MM.1S (cell line): Measurements from ENCODE around the gene FCHSD1.

Source experiments
- DNase-seq: peaks from one replicate; pipeline ENCODE4 v3.0.0-alpha.2; 2015
- H2AFZ ChIP-seq: fragments of 300-600 bp; sonication (generic); 2 replicates; pipeline ENCODE4 v1.6.0; 2016; ENCODE audit warnings: antibody characterized with exemption, low read length
- H3F3A ChIP-seq: fragments of 300-600 bp; sonication (generic); 2 replicates; pipeline ENCODE4 v1.6.1; 2016; ENCODE audit warnings: mild to moderate bottlenecking, antibody characterized with exemption, low read length, moderate library complexity, mixed read lengths; ENCODE audit not compliant: insufficient read depth
- H3K27ac ChIP-seq: fragments of 300-600 bp; sonication (generic); 2 replicates; pipeline ENCODE4 v1.5.1; 2016; ENCODE audit warnings: mild to moderate bottlenecking, low read length
- H3K27me3 ChIP-seq: fragments of 300-600 bp; sonication (generic); replicated peaks from 2 replicates; pipeline ENCODE4 v1.6.0; 2016; ENCODE audit warnings: low read length; ENCODE audit not compliant: insufficient read depth
- H3K36me3 ChIP-seq: fragments of 300-600 bp; sonication (generic); replicated peaks from 2 replicates; pipeline ENCODE4 v1.6.1; 2016; ENCODE audit warnings: mild to moderate bottlenecking, low read length, mixed read lengths; ENCODE audit not compliant: insufficient read depth
- H3K4me1 ChIP-seq: fragments of 300-600 bp; sonication (generic); 2 replicates; pipeline ENCODE4 v1.6.1; 2016; ENCODE audit warnings: low read length, mixed read lengths
- H3K4me2 ChIP-seq: fragments of 300-600 bp; sonication (generic); 2 replicates; pipeline ENCODE4 v1.6.0; 2016; ENCODE audit warnings: low read depth, low read length
- H3K4me3 ChIP-seq: fragments of 300-600 bp; sonication (generic); 2 replicates; pipeline ENCODE4 v1.5.1; 2016; ENCODE audit warnings: low read length, mixed read lengths
- H3K79me2 ChIP-seq: fragments of 300-600 bp; sonication (generic); 2 replicates; pipeline ENCODE4 v1.6.1; 2016; ENCODE audit warnings: mixed run types, low read length, mixed read lengths
- H3K9ac ChIP-seq: fragments of 300-600 bp; sonication (generic); 2 replicates; pipeline ENCODE4 v1.6.1; 2016; ENCODE audit warnings: low read length, mixed read lengths
- H3K9me2 ChIP-seq: fragments of 300-600 bp; sonication (generic); replicated peaks from 2 replicates; pipeline ENCODE4 v1.6.1; 2016; ENCODE audit warnings: mild to moderate bottlenecking, low read length, mixed read lengths; ENCODE audit not compliant: insufficient read depth
- H3K9me3 ChIP-seq: fragments of 300-600 bp; sonication (generic); replicated peaks from 2 replicates; pipeline ENCODE4 v1.6.1; 2016; ENCODE audit warnings: mild to moderate bottlenecking, low read length, mixed read lengths; ENCODE audit not compliant: insufficient read depth
- H4K20me1 ChIP-seq: fragments of 300-600 bp; sonication (generic); 2 replicates; pipeline ENCODE4 v1.6.1; 2016; ENCODE audit warnings: mild to moderate bottlenecking, low read length, moderate library complexity, mixed read lengths; ENCODE audit not compliant: insufficient read depth
- EZH2 ChIP-seq: fragments of 300-600 bp; sonication (generic); optimal IDR thresholded peaks from 2 replicates; pipeline ENCODE3; 2017; ENCODE audit warnings: low read depth, mild to moderate bottlenecking, antibody characterized with exemption, low read length, mixed read lengths
- EZH2phosphoT487 ChIP-seq: fragments of 300-600 bp; sonication (generic); IDR thresholded peaks from 2 replicates; pipeline ENCODE4 v1.6.1; 2018; ENCODE audit warnings: antibody characterized with exemption, low read length
- TF ChIP-seq, protein P1 (sequence below): fragments of 300-600 bp; sonication (generic); IDR thresholded peaks from 2 replicates; pipeline ENCODE4 v1.5.1; 2016; ENCODE audit warnings: antibody characterized with exemption, low read length, mixed read lengths

The FCHSD1 gene

DNA sequence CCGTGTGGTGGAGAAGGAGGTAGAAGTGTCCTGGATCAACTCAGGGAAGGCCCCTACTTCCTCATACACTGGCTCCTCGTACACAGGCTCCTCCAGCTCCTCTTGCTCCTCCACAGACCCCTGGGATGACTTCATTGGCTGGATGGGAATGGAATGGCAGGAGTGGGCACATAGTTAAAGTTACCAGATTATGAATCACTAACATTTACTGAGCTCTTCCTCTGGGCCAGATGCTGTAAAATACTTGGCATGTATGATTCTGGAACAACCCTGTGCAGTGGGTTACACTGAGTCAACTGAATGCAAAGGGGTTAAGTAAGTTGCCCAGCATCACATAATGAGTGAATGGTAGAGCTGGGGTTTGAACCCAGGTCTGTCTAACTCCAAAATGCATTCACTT lies 3.1 kb upstream of the FCHSD1 start:
- Histone ChIP-seq H3K9me2 (no peaks in the 10 kb centered on the region), H3F3A (no peaks in the 10 kb centered on the region), H3K27ac (no peak overlapping the region), H3K4me3 (no peak overlapping the region), H3K4me1 (no peaks in the 10 kb centered on the region; the same call in 1 of the 2 replicates), H3K79me2 (no peaks in the 10 kb centered on the region), H3K36me3 (no peaks in the 10 kb centered on the region), H3K4me2 (no peak overlapping the region), H4K20me1 (no peaks in the 10 kb centered on the region), H3K9ac (no peak overlapping the region), H2AFZ (no peak overlapping the region), H3K9me3 (no peaks in the 10 kb centered on the region), H3K27me3 (no peaks in the 10 kb centered on the region)
- DNase-seq, result no peak
- no peak for TF ChIP-seq EZH2
- TF ChIP-seq EZH2phosphoT487, result no peak
- TF ChIP-seq, protein P1, sequence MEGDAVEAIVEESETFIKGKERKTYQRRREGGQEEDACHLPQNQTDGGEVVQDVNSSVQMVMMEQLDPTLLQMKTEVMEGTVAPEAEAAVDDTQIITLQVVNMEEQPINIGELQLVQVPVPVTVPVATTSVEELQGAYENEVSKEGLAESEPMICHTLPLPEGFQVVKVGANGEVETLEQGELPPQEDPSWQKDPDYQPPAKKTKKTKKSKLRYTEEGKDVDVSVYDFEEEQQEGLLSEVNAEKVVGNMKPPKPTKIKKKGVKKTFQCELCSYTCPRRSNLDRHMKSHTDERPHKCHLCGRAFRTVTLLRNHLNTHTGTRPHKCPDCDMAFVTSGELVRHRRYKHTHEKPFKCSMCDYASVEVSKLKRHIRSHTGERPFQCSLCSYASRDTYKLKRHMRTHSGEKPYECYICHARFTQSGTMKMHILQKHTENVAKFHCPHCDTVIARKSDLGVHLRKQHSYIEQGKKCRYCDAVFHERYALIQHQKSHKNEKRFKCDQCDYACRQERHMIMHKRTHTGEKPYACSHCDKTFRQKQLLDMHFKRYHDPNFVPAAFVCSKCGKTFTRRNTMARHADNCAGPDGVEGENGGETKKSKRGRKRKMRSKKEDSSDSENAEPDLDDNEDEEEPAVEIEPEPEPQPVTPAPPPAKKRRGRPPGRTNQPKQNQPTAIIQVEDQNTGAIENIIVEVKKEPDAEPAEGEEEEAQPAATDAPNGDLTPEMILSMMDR, result no peak

DNA sequence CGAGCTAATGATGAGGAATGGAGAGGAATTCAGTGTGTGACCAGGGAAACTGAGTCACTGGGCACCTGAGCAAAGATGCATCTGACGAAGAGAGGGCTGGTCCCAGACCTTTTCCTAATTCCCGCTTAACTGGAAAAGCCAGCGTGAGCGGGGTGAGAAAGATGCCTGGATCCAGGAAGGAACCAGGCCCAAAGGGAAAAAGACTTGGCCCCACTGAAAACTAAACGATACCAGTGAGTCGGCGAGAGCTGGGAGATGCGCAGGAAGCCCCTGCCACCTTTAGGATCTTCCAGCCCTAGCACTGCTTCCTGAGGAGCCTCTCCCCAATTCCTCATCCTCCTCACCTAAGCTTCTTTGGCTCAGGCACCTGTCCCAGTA lies 499 bp upstream of the FCHSD1 start:
- H3K9me3 ChIP-seq, result no peaks in the 10 kb centered on the region
- no peaks in the 10 kb centered on the region for H3K27me3 ChIP-seq
- TF ChIP-seq EZH2phosphoT487 (no peak), EZH2 (no peak)
- TF ChIP-seq, protein P1, result no peak
- H3K9me2 ChIP-seq, result no peaks in the 10 kb centered on the region
- H3K4me2 ChIP-seq, result peak overlapping the region; percentile 80
- no peaks in the 10 kb centered on the region for H3K79me2 ChIP-seq
- peak overlapping the region; percentile 22; the same call in 1 of the 2 replicates for H3K9ac ChIP-seq
- peak overlapping the region; percentile 82 for H2AFZ ChIP-seq
- H3K27ac ChIP-seq, result no peak overlapping the region
- no peaks in the 10 kb centered on the region for H4K20me1 ChIP-seq
- H3K36me3 ChIP-seq, result no peaks in the 10 kb centered on the region
- H3K4me3 ChIP-seq, result peak overlapping the region; percentile 70
- no peaks in the 10 kb centered on the region for H3F3A ChIP-seq
- H3K4me1 ChIP-seq, result no peaks in the 10 kb centered on the region; the same call in 1 of the 2 replicates
- DNase-seq, result no peak

DNA sequence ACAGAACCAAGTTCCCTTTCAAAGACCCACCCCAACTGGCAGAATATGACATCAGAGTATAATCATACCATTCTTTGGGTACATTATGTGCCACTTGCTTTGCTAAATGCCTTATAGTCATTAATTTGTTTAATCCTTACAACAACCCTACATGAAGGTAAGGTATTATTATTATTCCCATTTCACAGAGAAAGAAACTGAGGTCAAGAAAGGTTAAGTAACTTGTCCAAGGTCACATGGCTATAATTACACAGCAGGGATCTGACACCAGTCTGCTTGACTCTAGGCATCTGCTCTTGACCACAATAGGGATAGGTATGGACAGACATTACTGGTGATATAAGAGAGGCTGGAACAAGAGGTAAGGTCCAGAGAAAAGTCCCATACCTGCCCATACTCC lies 1.2 kb downstream of the FCHSD1 start:
- Histone ChIP-seq H3K27me3 (no peaks in the 10 kb centered on the region), H3K9ac (no peak overlapping the region), H3K36me3 (no peaks in the 10 kb centered on the region), H3K27ac (no peak overlapping the region), H2AFZ (no peak overlapping the region), H3K4me3 (no peak overlapping the region), H4K20me1 (no peaks in the 10 kb centered on the region), H3K9me2 (no peaks in the 10 kb centered on the region), H3F3A (no peaks in the 10 kb centered on the region), H3K9me3 (no peaks in the 10 kb centered on the region), H3K4me1 (no peaks in the 10 kb centered on the region; the same call in 1 of the 2 replicates), H3K79me2 (no peaks in the 10 kb centered on the region), H3K4me2 (no peak overlapping the region)
- TF ChIP-seq EZH2phosphoT487, result no peak
- TF ChIP-seq, protein P1, result no peak
- no peak for DNase-seq
